Endodermal cell (in vitro differentiated cells): ENCODE data around the gene KLHL17. TPM values are rescaled to one million over a fixed set of nuclear protein-coding genes. Genes with fewer than 3 reads are reported as not detected.

ENCODE experiments used
- DNase-seq: peaks from one replicate; pipeline ENCODE4 v3.0.0-alpha.2; 2017
- H3K27ac ChIP-seq: 2 replicates; pipeline ENCODE4 v1.5.1; 2013; ENCODE audit warnings: mild to moderate bottlenecking, low read depth, low read length, moderate library complexity
- H3K27me3 ChIP-seq: 2 replicates; pipeline ENCODE4 v1.6.1; 2013; ENCODE audit warnings: mild to moderate bottlenecking, low read length, moderate library complexity; ENCODE audit not compliant: insufficient read depth, control insufficient read depth, poor library complexity, severe bottlenecking
- H3K36me3 ChIP-seq: 2 replicates; pipeline ENCODE4 v1.7.0; 2013; ENCODE audit warnings: mild to moderate bottlenecking, low read length, moderate library complexity; ENCODE audit not compliant: control insufficient read depth, insufficient read depth
- H3K4me1 ChIP-seq: one replicate; pipeline ENCODE4 v1.7.0; 2013; ENCODE audit warnings: low read length; ENCODE audit not compliant: control insufficient read depth, insufficient read depth
- H3K4me3 ChIP-seq: 2 replicates; pipeline ENCODE4 v1.5.1; 2013; ENCODE audit warnings: mild to moderate bottlenecking, low read length, moderate library complexity
- H3K9ac ChIP-seq: 2 replicates; pipeline ENCODE4 v1.6.1; 2013; ENCODE audit warnings: mild to moderate bottlenecking, low read length, moderate library complexity; ENCODE audit not compliant: poor library complexity, severe bottlenecking; ENCODE audit errors: extremely low read depth
- H3K9me3 ChIP-seq: 2 replicates; pipeline ENCODE4 v1.6.1; 2013; ENCODE audit warnings: mild to moderate bottlenecking, low read length, moderate library complexity; ENCODE audit not compliant: control insufficient read depth
- H3K27ac Mint-ChIP-seq: 2 replicates; pipeline ENCODE4 v1.8.0; 2020; ENCODE audit warnings: mixed read lengths
- H3K27me3 Mint-ChIP-seq: 2 replicates; pipeline ENCODE4 v1.8.0; 2021; ENCODE audit warnings: mild to moderate bottlenecking, mixed read lengths; ENCODE audit not compliant: insufficient read depth
- H3K36me3 Mint-ChIP-seq: 2 replicates; pipeline ENCODE4 v1.8.0; 2020; ENCODE audit warnings: low read depth, mixed read lengths
- H3K4me1 Mint-ChIP-seq: 2 replicates; pipeline ENCODE4 v1.8.0; 2020; ENCODE audit warnings: mixed read lengths
- H3K4me3 Mint-ChIP-seq: 2 replicates; pipeline ENCODE4 v1.8.0; 2020; ENCODE audit warnings: mild to moderate bottlenecking, moderate library complexity, mixed read lengths
- H3K9me3 Mint-ChIP-seq: 2 replicates; pipeline ENCODE4 v1.8.0; 2020; ENCODE audit warnings: mild to moderate bottlenecking, mixed read lengths
- CTCF ChIP-seq: fragments of 200-600 bp; sonication (generic); conservative IDR thresholded peaks from 2 replicates; pipeline ENCODE4 v1.5.0; 2021; ENCODE audit warnings: antibody characterized with exemption, mild to moderate bottlenecking
- WGBS, 2 experiments: methylation state at CpG; one replicate each; pipeline versions ENCODE4 v1.1.5 to v1.1.7; 2013; ENCODE audit warnings: missing lambda C conversion rate in 2 of 2, mixed read lengths in 1 of 2; ENCODE audit not compliant: insufficient coverage in 1 of 2, insufficient read length in 1 of 2; 5-methylcytosine and 5-hydroxymethylcytosine counted together
- total RNA-seq, 2 donors: library from RNA; stranded (reverse); fragmentation: NEBNext Ultra II Directional in 1 of 2; extraction: Animal tissue kit (Norgen Biotek cat#: 25700) in 1 of 2; gene quantifications; 2 replicates in 1 of 2; 3 replicates in 1 of 2; pipeline ENCODE4 v1.2.1, GENCODE V29; 2021

Gene KLHL17
- total RNA-seq, 2 donors from 2014 or later: 49.2 to 58.2 TPM

DNA sequence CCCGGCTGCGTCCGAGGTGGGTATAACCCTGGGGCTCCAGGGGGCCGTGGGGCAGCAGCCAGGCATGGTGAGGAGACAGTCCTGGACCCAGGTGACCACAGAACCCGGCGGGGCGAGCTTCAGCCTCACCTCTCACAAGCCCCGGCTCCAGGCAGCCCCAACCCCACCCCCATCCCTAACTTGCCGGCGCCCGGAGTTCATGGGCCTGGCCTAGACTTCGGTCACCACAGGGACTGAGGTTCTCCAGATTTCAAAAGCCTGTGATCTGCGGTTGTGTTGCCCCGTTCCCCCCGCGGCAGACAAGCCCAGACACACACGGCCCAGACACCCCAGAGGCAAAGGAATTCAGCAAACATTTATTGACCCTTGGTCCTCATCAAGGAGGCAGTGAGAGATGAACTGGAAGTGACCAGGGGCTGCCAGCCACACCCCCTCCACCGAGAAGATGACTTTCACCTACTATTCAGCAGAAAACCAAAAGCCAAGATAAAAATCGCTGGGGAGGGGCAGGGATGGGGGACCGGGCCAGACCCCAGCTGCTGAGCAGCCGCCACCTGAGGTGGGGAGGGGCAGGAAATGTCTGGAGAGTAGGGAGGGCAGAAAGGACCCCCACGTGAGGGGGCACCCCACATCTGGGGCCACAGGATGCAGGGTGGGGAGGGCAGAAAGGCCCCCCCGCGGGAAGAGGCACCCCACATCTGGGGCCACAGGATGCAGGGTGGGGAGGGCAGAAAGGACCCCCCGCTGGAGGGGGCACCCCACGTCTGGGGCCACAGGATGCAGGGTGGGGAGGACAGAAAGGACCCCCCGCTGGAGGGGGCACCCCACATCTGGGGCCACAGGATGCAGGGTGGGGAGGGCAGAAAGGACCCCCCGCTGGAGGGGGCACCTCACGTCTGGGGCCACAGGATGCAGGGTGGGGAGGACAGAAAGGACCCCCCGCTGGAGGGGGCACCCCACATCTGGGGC lies 35.6 kb downstream of the KLHL17 start:
- DNase-seq: peak; percentile 75
- peaks cover 34% of the 10 kb centered on the region for H3K27me3 ChIP-seq
- H3K9ac ChIP-seq: no peak overlapping the region
- peaks cover 3% of the 10 kb centered on the region for H3K4me1 Mint-ChIP-seq
- no peak overlapping the region for H3K27ac Mint-ChIP-seq
- 69 to 81% methylated on average over 11 to 26 of the region's 30 CpGs for whole genome bisulfite sequencing, 2 experiments
- peaks cover 15% of the 10 kb centered on the region for H3K9me3 ChIP-seq
- no peak for TF ChIP-seq CTCF
- H3K9me3 Mint-ChIP-seq: peaks cover 18% of the 10 kb centered on the region
- H3K27ac ChIP-seq: no peak overlapping the region
- peaks cover 79% of the 10 kb centered on the region for H3K27me3 Mint-ChIP-seq
- no peaks in the 10 kb centered on the region for H3K36me3 ChIP-seq
- H3K4me3 Mint-ChIP-seq: no peak overlapping the region
- H3K36me3 Mint-ChIP-seq: no peaks in the 10 kb centered on the region
- no peak overlapping the region for H3K4me3 ChIP-seq
- no peaks in the 10 kb centered on the region for H3K4me1 ChIP-seq

DNA sequence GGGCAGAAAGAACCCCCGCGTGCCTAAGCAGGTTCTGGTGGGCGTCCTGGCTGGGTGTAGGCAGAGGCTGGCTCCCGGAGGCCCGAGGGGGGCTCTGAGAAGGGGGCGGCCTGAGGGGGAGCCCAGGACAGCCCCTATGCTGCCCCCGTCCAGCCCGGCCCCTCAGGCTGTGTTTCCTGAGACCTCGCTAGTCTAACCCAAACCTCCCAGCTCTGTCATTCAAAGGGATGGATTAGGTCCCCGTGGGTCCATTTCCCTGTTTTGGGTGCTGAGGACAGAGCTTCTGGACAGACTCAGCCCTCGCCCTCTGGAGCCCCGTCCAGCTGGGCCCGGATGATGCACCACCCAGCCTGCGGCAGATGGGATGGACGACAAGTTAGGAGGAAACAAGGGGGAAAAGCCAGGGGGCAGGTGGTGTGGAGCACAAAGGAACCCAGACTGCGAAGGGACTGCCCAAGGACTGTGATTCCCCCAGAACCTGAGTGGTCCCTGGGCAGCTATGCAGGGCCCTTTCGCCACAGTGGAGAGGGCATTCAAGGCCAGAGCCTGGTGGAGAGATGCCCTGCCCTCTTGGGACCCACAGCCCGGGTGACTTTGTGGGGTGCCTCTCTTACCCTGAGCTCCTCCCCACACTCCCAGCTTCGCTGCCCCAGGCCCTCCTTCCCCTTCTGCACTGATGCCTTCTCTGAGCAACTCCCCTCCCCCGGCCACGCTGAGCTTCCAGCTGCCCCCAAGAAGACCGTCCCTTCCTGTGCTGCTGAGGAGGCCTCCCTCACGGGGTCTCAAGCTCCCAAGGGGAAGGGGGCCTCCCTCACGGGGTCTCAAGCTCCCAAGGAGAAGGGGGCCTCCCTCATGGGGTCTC lies 36.7 kb downstream of the KLHL17 start:
- Histone ChIP-seq H3K4me3 (peak overlapping the region; percentile 72), H3K27ac (peak overlapping the region; percentile 60), H3K27me3 (peaks cover 29% of the 10 kb centered on the region), H3K36me3 (no peaks in the 10 kb centered on the region), H3K9me3 (peaks cover 8% of the 10 kb centered on the region), H3K9ac (peak overlapping the region; percentile 5), H3K4me1 (no peaks in the 10 kb centered on the region)
- TF ChIP-seq CTCF: no peak
- peak; percentile 76 for DNase-seq
- H3K9me3 Mint-ChIP-seq: peaks cover 7% of the 10 kb centered on the region
- no peak overlapping the region for H3K27ac Mint-ChIP-seq
- H3K4me1 Mint-ChIP-seq: peaks cover 3% of the 10 kb centered on the region
- H3K4me3 Mint-ChIP-seq: no peak overlapping the region
- 67 to 77% methylated on average over 15 to 24 of the region's 24 CpGs for WGBS, 2 experiments
- no peaks in the 10 kb centered on the region for H3K36me3 Mint-ChIP-seq
- H3K27me3 Mint-ChIP-seq: peaks cover 75% of the 10 kb centered on the region

- WGBS, 2 experiments: 77% methylated on average over 3 of the region's 3 CpGs; no CpG with 5 or more reads in 1 of the 2 experiments
- no peaks in the 10 kb centered on the region for H3K36me3 ChIP-seq
- Mint-ChIP-seq H3K36me3 (no peaks in the 10 kb centered on the region), H3K4me1 (peaks cover 3% of the 10 kb centered on the region), H3K9me3 (peaks cover 4% of the 10 kb centered on the region), H3K4me3 (no peak overlapping the region), H3K27me3 (peaks cover 75% of the 10 kb centered on the region), H3K27ac (no peak overlapping the region)
- DNase-seq: peak; percentile 67
- H3K9me3 ChIP-seq: peaks cover 3% of the 10 kb centered on the region
- H3K4me1 ChIP-seq: no peaks in the 10 kb centered on the region
- H3K27ac ChIP-seq: peak overlapping the region; percentile 60
- H3K27me3 ChIP-seq: peaks cover 25% of the 10 kb centered on the region
- no peak for TF ChIP-seq CTCF
- peak overlapping the region; percentile 5 for H3K9ac ChIP-seq
- H3K4me3 ChIP-seq: peak overlapping the region; percentile 72
Observed at GRCh38 chr1:997713-997992, 37.3 kb downstream of the KLHL17 start.
